Stimulated activated naive B cell treated with anti-CD40 and anti-IgM and Interleukin-4, amounts not matched to agents 10 μg/mL and 1 μg/mL and 100 μg/mL, for 72 hours (primary cell): ENCODE data around the gene HECTD4.
"Not testable (repeated sequence)": the region's sequence is repeated elsewhere in the genome, so short reads cannot be mapped to it uniquely, and the experiment has no call there.

Experiments
- ATAC-seq, 2 donors: fragments of 150-1000 bp; cut with Tn5 transposase; replicated peaks; 2 replicates each; pipeline ENCODE4 v1.10.0; 2021; ENCODE audit warnings: moderate library complexity in 1 of 2
- DNase-seq: peaks from one replicate; pipeline ENCODE4 v3.0.0; 2021
- H3K27ac Mint-ChIP-seq: one replicate; pipeline ENCODE4 v1.8.0; 2022; ENCODE audit warnings: mild to moderate bottlenecking, mixed read lengths
- H3K27me3 Mint-ChIP-seq, 2 donors: one replicate each; pipeline ENCODE4 v1.8.0; 2022; ENCODE audit warnings: mixed read lengths in 2 of 2
- H3K36me3 Mint-ChIP-seq, 2 donors: one replicate each; pipeline ENCODE4 v1.8.0; 2022; ENCODE audit warnings: mixed read lengths in 2 of 2, mild to moderate bottlenecking in 1 of 2
- H3K4me1 Mint-ChIP-seq, 2 donors: one replicate each; pipeline ENCODE4 v1.8.0; 2022; ENCODE audit warnings: mixed read lengths in 2 of 2, mild to moderate bottlenecking in 1 of 2
- H3K4me3 Mint-ChIP-seq, 2 donors: one replicate each; pipeline ENCODE4 v1.8.0; 2022; ENCODE audit warnings: mild to moderate bottlenecking in 2 of 2, mixed read lengths in 2 of 2, moderate library complexity in 1 of 2
- H3K9me3 Mint-ChIP-seq, 2 donors: one replicate each; pipeline ENCODE4 v1.8.0; 2022; ENCODE audit warnings: mixed read lengths in 2 of 2, mild to moderate bottlenecking in 1 of 2

The HECTD4 gene

GRCh38 chr12:112166051-112167015 lies 215.9 kb downstream of the HECTD4 start:
- no peaks in the 10 kb centered on the region for H3K27me3 Mint-ChIP-seq
- ATAC-seq (no peak), DNase-seq (no peak)
- peaks cover 9 to 17% of the 10 kb centered on the region in 2 donors for H3K4me1 Mint-ChIP-seq
- no peak overlapping the region for H3K4me3 Mint-ChIP-seq
- H3K36me3 Mint-ChIP-seq, result peaks cover 41 to 59% of the 10 kb centered on the region in 2 donors
- peak overlapping the region; percentile 31 for H3K27ac Mint-ChIP-seq
- H3K9me3 Mint-ChIP-seq, result no peaks in the 10 kb centered on the region

GRCh38 chr12:112165624-112166023 lies 216.6 kb downstream of the HECTD4 start:
- Mint-ChIP-seq H3K36me3 (peaks cover 44 to 61% of the 10 kb centered on the region in 2 donors), H3K27ac (peak overlapping the region; percentile 31)
- DNase-seq, result no peak

DNA sequence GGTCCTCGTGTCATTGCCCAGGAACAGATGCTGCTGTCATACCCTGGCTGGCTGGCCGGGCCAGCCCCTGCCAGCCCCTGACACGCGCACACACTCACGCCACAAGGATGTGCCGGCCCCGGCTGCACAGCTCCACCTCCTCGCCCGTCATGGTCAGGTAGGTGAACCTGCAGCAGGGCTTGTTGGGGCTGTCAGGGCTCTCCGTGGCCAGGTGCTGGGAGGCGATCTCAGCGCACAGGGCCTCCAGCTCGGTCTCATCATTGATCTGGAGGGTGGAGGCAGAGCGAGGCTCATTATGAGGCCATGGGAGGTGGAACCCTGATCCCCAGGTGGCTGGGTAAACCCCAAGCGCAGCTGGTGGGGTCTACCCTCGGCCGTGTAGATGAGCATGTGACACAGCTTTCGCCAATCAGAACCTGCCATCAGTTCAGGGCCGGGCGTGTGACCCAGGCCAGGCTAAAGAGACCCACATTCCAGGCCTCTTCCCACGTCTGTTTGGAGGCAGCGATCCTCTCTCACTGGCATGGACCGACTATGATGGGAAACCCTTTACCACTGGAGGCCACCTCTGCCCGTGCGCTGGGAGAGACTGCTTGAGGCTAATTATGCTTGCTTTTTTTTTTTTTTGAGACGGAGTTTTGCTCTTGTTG lies 218.1 kb downstream of the HECTD4 start:
- H3K4me3 Mint-ChIP-seq, result no peak overlapping the region
- no peak for ATAC-seq
- peaks cover 0 to 3% of the 10 kb centered on the region in 2 donors for H3K9me3 Mint-ChIP-seq
- H3K27ac Mint-ChIP-seq, result no peak overlapping the region
- DNase-seq, result no peak
- H3K27me3 Mint-ChIP-seq, result no peaks in the 10 kb centered on the region
- H3K36me3 Mint-ChIP-seq, result peaks cover 46 to 64% of the 10 kb centered on the region in 2 donors
- peaks cover 11 to 17% of the 10 kb centered on the region in 2 donors for H3K4me1 Mint-ChIP-seq

More at GRCh38 chr12:112165624-112166023, 216.6 kb downstream of the HECTD4 start:
- no peak for ATAC-seq
- Mint-ChIP-seq H3K9me3 (no peaks in the 10 kb centered on the region), H3K4me3 (no peak overlapping the region), H3K27me3 (no peaks in the 10 kb centered on the region), H3K4me1 (peaks cover 8 to 19% of the 10 kb centered on the region in 2 donors)

DNA sequence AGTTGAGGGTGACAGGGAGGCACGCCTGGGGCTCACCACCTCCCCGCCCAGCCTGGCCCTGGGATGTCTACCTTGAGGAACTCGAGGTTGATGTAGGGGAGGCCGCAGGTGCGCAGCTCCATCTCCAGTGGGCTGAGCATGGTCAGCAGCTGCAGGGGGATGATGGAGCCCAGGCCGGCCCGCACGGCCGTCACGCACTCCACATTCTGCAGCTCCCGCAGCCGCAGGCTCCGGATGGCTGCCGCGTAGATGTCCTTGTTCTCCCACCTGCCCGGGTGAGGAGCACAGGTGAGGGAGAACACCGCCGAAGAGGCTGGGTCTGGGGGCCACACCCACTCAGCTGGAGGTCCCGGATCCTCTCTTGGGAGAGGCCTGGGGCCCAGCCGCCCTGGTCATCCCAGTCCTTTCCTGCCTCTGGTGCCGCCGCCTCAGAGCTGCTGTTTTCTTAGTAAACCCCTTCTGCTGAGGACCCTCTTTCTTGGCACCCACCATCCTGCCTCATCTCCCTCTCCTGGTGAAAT lies 218.7 kb downstream of the HECTD4 start:
- Mint-ChIP-seq H3K27me3 (no peaks in the 10 kb centered on the region), H3K4me3 (no peak overlapping the region), H3K4me1 (peaks cover 15 to 23% of the 10 kb centered on the region in 2 donors), H3K9me3 (peaks cover 0 to 3% of the 10 kb centered on the region in 2 donors), H3K27ac (no peak overlapping the region), H3K36me3 (peaks cover 52 to 69% of the 10 kb centered on the region in 2 donors)
- no peak for DNase-seq
- no peak for ATAC-seq

GRCh38 chr12:112163056-112163455 lies 219.2 kb downstream of the HECTD4 start:
- ATAC-seq, result no peak
- Mint-ChIP-seq H3K36me3 (peaks cover 57 to 70% of the 10 kb centered on the region in 2 donors), H3K4me3 (no peak overlapping the region), H3K4me1 (peaks cover 20 to 28% of the 10 kb centered on the region in 2 donors), H3K27ac (peak overlapping the region; percentile 25), H3K27me3 (no peaks in the 10 kb centered on the region), H3K9me3 (peaks cover 4 to 6% of the 10 kb centered on the region in 2 donors)
- no peak for DNase-seq

- DNase-seq (no peak), ATAC-seq (no peak)
- Mint-ChIP-seq H3K36me3 (peaks cover 60 to 76% of the 10 kb centered on the region in 2 donors), H3K9me3 (peaks cover 10 to 14% of the 10 kb centered on the region in 2 donors), H3K4me1 (peaks cover 26 to 35% of the 10 kb centered on the region in 2 donors), H3K27me3 (no peaks in the 10 kb centered on the region), H3K27ac (no peak overlapping the region), H3K4me3 (no peak overlapping the region)
Observed at GRCh38 chr12:112162241-112162790, 219.9 kb downstream of the HECTD4 start.

GRCh38 chr12:112161711-112162110 lies 220.5 kb downstream of the HECTD4 start:
- DNase-seq, result no peak
- H3K36me3 Mint-ChIP-seq, result peaks cover 60 to 80% of the 10 kb centered on the region in 2 donors

DNA sequence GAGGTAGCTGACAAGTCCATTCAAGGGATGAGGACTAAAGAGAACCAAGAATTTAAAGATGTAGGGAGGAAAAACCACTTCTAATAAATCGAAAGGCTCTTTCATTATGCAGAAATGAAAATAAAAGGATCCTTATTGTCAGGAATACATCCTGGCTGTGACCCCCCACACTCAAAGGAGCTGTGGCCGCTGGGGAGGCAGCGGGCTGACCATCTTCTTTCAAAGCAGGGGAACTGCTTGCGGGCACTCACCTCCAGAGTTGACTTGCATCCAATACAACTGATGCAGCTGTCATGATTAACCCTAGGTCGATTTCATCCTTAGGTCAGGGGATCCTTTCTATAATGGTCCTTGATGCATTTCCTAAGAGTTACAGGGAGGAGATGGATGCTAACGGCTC lies 221.6 kb downstream of the HECTD4 start:
- Mint-ChIP-seq H3K27ac (no peak overlapping the region), H3K4me3 (no peak overlapping the region), H3K4me1 (peaks cover 26 to 43% of the 10 kb centered on the region in 2 donors), H3K9me3 (peaks cover 22 to 24% of the 10 kb centered on the region in 2 donors), H3K27me3 (no peaks in the 10 kb centered on the region), H3K36me3 (peaks cover 68 to 81% of the 10 kb centered on the region in 2 donors)
- ATAC-seq (no peak), DNase-seq (no peak)

More at GRCh38 chr12:112161711-112162110, 220.5 kb downstream of the HECTD4 start:
- H3K4me3 Mint-ChIP-seq, result no peak overlapping the region
- no peaks in the 10 kb centered on the region for H3K27me3 Mint-ChIP-seq
- peaks cover 26 to 41% of the 10 kb centered on the region in 2 donors for H3K4me1 Mint-ChIP-seq
- no peak for ATAC-seq
- H3K9me3 Mint-ChIP-seq, result peaks cover 15 to 18% of the 10 kb centered on the region in 2 donors
- H3K27ac Mint-ChIP-seq, result peak overlapping the region; percentile 84

GRCh38 chr12:112159146-112159541 lies 223.1 kb downstream of the HECTD4 start:
- H3K4me1 Mint-ChIP-seq, result peaks cover 26 to 43% of the 10 kb centered on the region in 2 donors
- H3K36me3 Mint-ChIP-seq, result peaks cover 77 to 93% of the 10 kb centered on the region in 2 donors
- ATAC-seq, result no peak
- no peaks in the 10 kb centered on the region for H3K27me3 Mint-ChIP-seq
- H3K9me3 Mint-ChIP-seq, result peaks cover 22 to 27% of the 10 kb centered on the region in 2 donors
- H3K27ac Mint-ChIP-seq, result peak overlapping the region; percentile 25
- H3K4me3 Mint-ChIP-seq, result no peak overlapping the region
- DNase-seq, result no peak

- H3K27me3 Mint-ChIP-seq, DNase-seq: not testable (repeated sequence)
- Mint-ChIP-seq H3K9me3 (peaks cover 22 to 29% of the 10 kb centered on the region in 2 donors), H3K4me3 (peak overlapping the region in 1 of 2 donors; percentile 13), H3K27ac (peak overlapping the region; percentile 25), H3K4me1 (peaks cover 26 to 43% of the 10 kb centered on the region in 2 donors), H3K36me3 (peaks cover 79 to 93% of the 10 kb centered on the region in 2 donors)
- ATAC-seq, result peak; percentile 47 to 48
Observed at GRCh38 chr12:112158461-112159145, 223.6 kb downstream of the HECTD4 start.

DNA sequence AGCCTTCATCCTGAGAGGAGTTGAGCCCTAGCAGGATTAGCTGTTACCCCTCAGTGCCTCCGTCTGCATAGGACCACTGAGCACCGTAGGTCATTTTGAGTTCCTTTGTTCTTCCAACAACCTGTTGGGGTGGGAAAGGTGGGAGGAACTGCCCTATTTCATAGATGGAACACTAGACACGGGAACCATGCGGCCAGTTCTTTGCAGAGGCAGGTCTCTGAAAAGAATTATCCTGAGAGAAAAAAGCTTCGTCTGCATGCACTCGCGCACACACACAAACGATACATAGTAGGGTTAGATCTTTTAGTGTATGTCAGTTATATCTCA lies 228.4 kb downstream of the HECTD4 start:
- ATAC-seq, result no peak
- no peak for DNase-seq
- H3K4me1 Mint-ChIP-seq, result peaks cover 31 to 45% of the 10 kb centered on the region in 2 donors
- peak overlapping the region in 1 of 2 donors; percentile 4 for H3K4me3 Mint-ChIP-seq
- peaks cover 76 to 82% of the 10 kb centered on the region in 2 donors for H3K36me3 Mint-ChIP-seq
- peak overlapping the region; percentile 80 for H3K27ac Mint-ChIP-seq
- H3K9me3 Mint-ChIP-seq, result peaks cover 22 to 26% of the 10 kb centered on the region in 2 donors
- H3K27me3 Mint-ChIP-seq, result no peaks in the 10 kb centered on the region

GRCh38 chr12:112153181-112153892 lies 228.9 kb downstream of the HECTD4 start:
- ATAC-seq (peak in 1 of 2 donors; percentile 10), DNase-seq (no peak)
- Mint-ChIP-seq H3K27me3 (no peaks in the 10 kb centered on the region), H3K4me3 (no peak overlapping the region), H3K27ac (peak overlapping the region; percentile 80), H3K36me3 (peaks cover 76 to 82% of the 10 kb centered on the region in 2 donors), H3K4me1 (peaks cover 28 to 40% of the 10 kb centered on the region in 2 donors), H3K9me3 (peaks cover 21 to 25% of the 10 kb centered on the region in 2 donors)
